HUES48 (cell line): ENCODE data around the gene KCND2.

ENCODE experiments used
- H3K27ac ChIP-seq: one replicate; pipeline ENCODE4 v1.7.0; 2013; ENCODE audit warnings: low read depth, low read length, inconsistent platforms
- H3K27me3 ChIP-seq: 2 replicates; pipeline ENCODE4 v1.6.1; 2013; ENCODE audit warnings: mild to moderate bottlenecking, low read length; ENCODE audit not compliant: control insufficient read depth, insufficient read depth
- H3K36me3 ChIP-seq: 2 replicates; pipeline ENCODE4 v1.6.1; 2013; ENCODE audit warnings: low read length; ENCODE audit not compliant: control insufficient read depth, insufficient read depth
- H3K4me1 ChIP-seq: 2 replicates; pipeline ENCODE4 v1.6.1; 2013; ENCODE audit warnings: mild to moderate bottlenecking, low read length; ENCODE audit not compliant: control insufficient read depth, insufficient read depth
- H3K4me3 ChIP-seq: 2 replicates; pipeline ENCODE4 v1.5.1; 2013; ENCODE audit warnings: mild to moderate bottlenecking, low read depth, low read length
- H3K9ac ChIP-seq: 2 replicates; pipeline ENCODE4 v1.6.1; 2013; ENCODE audit warnings: mild to moderate bottlenecking, low read depth, low read length, moderate library complexity
- H3K9me3 ChIP-seq: 2 replicates; pipeline ENCODE4 v1.6.1; 2013; ENCODE audit warnings: low read length; ENCODE audit not compliant: control insufficient read depth, insufficient read depth

Gene KCND2

GRCh38 chr7:120307991-120308545, 35.1 kb downstream of the KCND2 start:
- no peak overlapping the region for H3K4me3 ChIP-seq
- H3K27ac ChIP-seq = no peak overlapping the region
- peaks cover 18% of the 10 kb centered on the region for H3K4me1 ChIP-seq
- H3K9ac ChIP-seq = no peak overlapping the region
- no peaks in the 10 kb centered on the region for H3K9me3 ChIP-seq
- no peaks in the 10 kb centered on the region for H3K36me3 ChIP-seq
- H3K27me3 ChIP-seq = no peaks in the 10 kb centered on the region

- no peak overlapping the region for H3K4me3 ChIP-seq
Measured at GRCh38 chr7:120311028-120311788, 38.2 kb downstream of the KCND2 start.

GRCh38 chr7:120320218-120320961, 47.4 kb downstream of the KCND2 start:
- H3K27me3 ChIP-seq = no peaks in the 10 kb centered on the region
- H3K9ac ChIP-seq = no peak overlapping the region
- no peaks in the 10 kb centered on the region for H3K9me3 ChIP-seq
- H3K27ac ChIP-seq = no peak overlapping the region
- H3K4me1 ChIP-seq = no peaks in the 10 kb centered on the region
- H3K4me3 ChIP-seq = no peak overlapping the region
- no peaks in the 10 kb centered on the region for H3K36me3 ChIP-seq

More at GRCh38 chr7:120311028-120311788, 38.2 kb downstream of the KCND2 start:
- no peaks in the 10 kb centered on the region for H3K9me3 ChIP-seq
- H3K9ac ChIP-seq = no peak overlapping the region
- no peaks in the 10 kb centered on the region for H3K36me3 ChIP-seq
- H3K4me1 ChIP-seq = no peaks in the 10 kb centered on the region
- H3K27me3 ChIP-seq = no peaks in the 10 kb centered on the region
- no peak overlapping the region for H3K27ac ChIP-seq

GRCh38 chr7:120327054-120327453, 54.1 kb downstream of the KCND2 start:
- H3K9ac ChIP-seq = no peak overlapping the region
- H3K9me3 ChIP-seq = no peaks in the 10 kb centered on the region
- no peaks in the 10 kb centered on the region for H3K27me3 ChIP-seq
- H3K4me3 ChIP-seq = no peak overlapping the region
- no peaks in the 10 kb centered on the region for H3K4me1 ChIP-seq
- no peak overlapping the region for H3K27ac ChIP-seq
- H3K36me3 ChIP-seq = no peaks in the 10 kb centered on the region

- Histone ChIP-seq H3K36me3 (no peaks in the 10 kb centered on the region), H3K4me3 (no peak overlapping the region), H3K9me3 (no peaks in the 10 kb centered on the region), H3K27me3 (no peaks in the 10 kb centered on the region), H3K27ac (no peak overlapping the region), H3K9ac (no peak overlapping the region), H3K4me1 (no peaks in the 10 kb centered on the region)
Measured at GRCh38 chr7:120332433-120332832, 59.5 kb downstream of the KCND2 start.

- Histone ChIP-seq H3K27me3 (no peaks in the 10 kb centered on the region), H3K27ac (no peak overlapping the region), H3K4me1 (no peaks in the 10 kb centered on the region), H3K9ac (no peak overlapping the region), H3K36me3 (no peaks in the 10 kb centered on the region), H3K4me3 (no peak overlapping the region), H3K9me3 (no peaks in the 10 kb centered on the region)
Measured at GRCh38 chr7:120334475-120334874, 61.5 kb downstream of the KCND2 start.

- Histone ChIP-seq H3K9ac (no peak overlapping the region), H3K27me3 (no peaks in the 10 kb centered on the region), H3K36me3 (no peaks in the 10 kb centered on the region), H3K9me3 (no peaks in the 10 kb centered on the region), H3K4me3 (no peak overlapping the region), H3K27ac (no peak overlapping the region), H3K4me1 (no peaks in the 10 kb centered on the region)
Measured at GRCh38 chr7:120337308-120337907, 64.4 kb downstream of the KCND2 start.

GRCh38 chr7:120344276-120344675, 71.3 kb downstream of the KCND2 start:
- Histone ChIP-seq H3K4me3 (no peak overlapping the region), H3K4me1 (no peaks in the 10 kb centered on the region), H3K9me3 (no peaks in the 10 kb centered on the region), H3K27ac (no peak overlapping the region), H3K9ac (no peak overlapping the region), H3K27me3 (no peaks in the 10 kb centered on the region), H3K36me3 (no peaks in the 10 kb centered on the region)

- H3K9ac ChIP-seq = no peak overlapping the region
- no peak overlapping the region for H3K27ac ChIP-seq
- H3K4me3 ChIP-seq = no peak overlapping the region
- H3K36me3 ChIP-seq = no peaks in the 10 kb centered on the region
- no peaks in the 10 kb centered on the region for H3K9me3 ChIP-seq
- H3K27me3 ChIP-seq = no peaks in the 10 kb centered on the region
- H3K4me1 ChIP-seq = no peaks in the 10 kb centered on the region
Measured at GRCh38 chr7:120353171-120353570, 80.2 kb downstream of the KCND2 start.

- H3K9ac ChIP-seq = no peak overlapping the region
- H3K4me3 ChIP-seq = no peak overlapping the region
- no peaks in the 10 kb centered on the region for H3K9me3 ChIP-seq
- H3K4me1 ChIP-seq = no peaks in the 10 kb centered on the region; the same call in 1 of the 2 replicates
- H3K27me3 ChIP-seq = no peaks in the 10 kb centered on the region
- H3K27ac ChIP-seq = no peak overlapping the region
- H3K36me3 ChIP-seq = no peaks in the 10 kb centered on the region
Measured at GRCh38 chr7:120360918-120361317, 87.9 kb downstream of the KCND2 start.

- H3K9me3 ChIP-seq = no peaks in the 10 kb centered on the region
- no peaks in the 10 kb centered on the region for H3K36me3 ChIP-seq
- H3K9ac ChIP-seq = no peak overlapping the region
- H3K27ac ChIP-seq = no peak overlapping the region
- no peaks in the 10 kb centered on the region; the same call in 1 of the 2 replicates for H3K4me1 ChIP-seq
- H3K4me3 ChIP-seq = no peak overlapping the region
- no peaks in the 10 kb centered on the region for H3K27me3 ChIP-seq
Measured at GRCh38 chr7:120363414-120363813, 90.4 kb downstream of the KCND2 start.
